HG02588 (cell line): Measurements from ENCODE around the gene KSR2.
A peak's percentile ranks its signal among the peaks of the same experiment; 100 is the strongest.
"Not testable (repeated sequence)": the region's sequence is repeated elsewhere in the genome, so short reads cannot be mapped to it uniquely, and the experiment has no call there.

Experiments
- ATAC-seq: cut with Tn5 transposase; IDR thresholded peaks from one replicate; pipeline ENCODE4 v1.9.1; 2021; ENCODE audit warnings: mild to moderate bottlenecking, moderate library complexity; ENCODE audit not compliant: unreplicated experiment

The KSR2 gene

GRCh38 chr12:117892441-117892840, 76.3 kb downstream of the KSR2 start:
- no peak for ATAC-seq

GRCh38 chr12:117891265-117891664, 77.5 kb downstream of the KSR2 start:
- not testable (repeated sequence) for ATAC-seq

- no peak for ATAC-seq
These were observed 78.1 kb downstream of the KSR2 start for GRCh38 chr12:117890644-117891043.

- ATAC-seq: no peak
These were observed 78.7 kb downstream of the KSR2 start for GRCh38 chr12:117890137-117890536.

- no peak for ATAC-seq
These were observed 79.7 kb downstream of the KSR2 start for GRCh38 chr12:117889098-117889497.

GRCh38 chr12:117885211-117885610, 83.6 kb downstream of the KSR2 start:
- no peak for ATAC-seq

- ATAC-seq: no peak
These were observed 84.6 kb downstream of the KSR2 start for GRCh38 chr12:117884161-117884560.

GRCh38 chr12:117882603-117883184, 86.1 kb downstream of the KSR2 start:
- ATAC-seq: no peak

- ATAC-seq: no peak
These were observed 86.6 kb downstream of the KSR2 start for GRCh38 chr12:117882181-117882580.

GRCh38 chr12:117881517-117881916, 87.3 kb downstream of the KSR2 start:
- ATAC-seq: no peak

- ATAC-seq: no peak
These were observed 90.2 kb downstream of the KSR2 start for GRCh38 chr12:117878605-117879004.

- ATAC-seq: no peak
These were observed 92.4 kb downstream of the KSR2 start for GRCh38 chr12:117876436-117876816.

- no peak for ATAC-seq
These were observed 92.9 kb downstream of the KSR2 start for GRCh38 chr12:117875744-117876435.

- ATAC-seq: peak; percentile 67
These were observed 93.9 kb downstream of the KSR2 start for GRCh38 chr12:117874842-117875434.

- ATAC-seq: not testable (repeated sequence)
These were observed 94.6 kb downstream of the KSR2 start for GRCh38 chr12:117874198-117874597.

GRCh38 chr12:117872546-117873169, 96.1 kb downstream of the KSR2 start:
- ATAC-seq: no peak

- ATAC-seq: no peak
These were observed 99.2 kb downstream of the KSR2 start for GRCh38 chr12:117869551-117869950.

- ATAC-seq: no peak
These were observed 101.4 kb downstream of the KSR2 start for GRCh38 chr12:117867348-117867747.

GRCh38 chr12:117865505-117865904, 103.3 kb downstream of the KSR2 start:
- ATAC-seq: no peak

- ATAC-seq: no peak
These were observed 105.6 kb downstream of the KSR2 start for GRCh38 chr12:117863002-117863709.

GRCh38 chr12:117861691-117862090, 107.1 kb downstream of the KSR2 start:
- no peak for ATAC-seq
